GM18907 (cell line): ENCODE data around the gene POLR2J3.
"Not testable (repeated sequence)": the region's sequence is repeated elsewhere in the genome, so short reads cannot be mapped to it uniquely, and the experiment has no call there.

Experiments used
- ATAC-seq: cut with Tn5 transposase; IDR thresholded peaks from one replicate; pipeline ENCODE4 v1.9.1; 2021; ENCODE audit warnings: mild to moderate bottlenecking, moderate library complexity; ENCODE audit not compliant: unreplicated experiment

Gene POLR2J3

DNA sequence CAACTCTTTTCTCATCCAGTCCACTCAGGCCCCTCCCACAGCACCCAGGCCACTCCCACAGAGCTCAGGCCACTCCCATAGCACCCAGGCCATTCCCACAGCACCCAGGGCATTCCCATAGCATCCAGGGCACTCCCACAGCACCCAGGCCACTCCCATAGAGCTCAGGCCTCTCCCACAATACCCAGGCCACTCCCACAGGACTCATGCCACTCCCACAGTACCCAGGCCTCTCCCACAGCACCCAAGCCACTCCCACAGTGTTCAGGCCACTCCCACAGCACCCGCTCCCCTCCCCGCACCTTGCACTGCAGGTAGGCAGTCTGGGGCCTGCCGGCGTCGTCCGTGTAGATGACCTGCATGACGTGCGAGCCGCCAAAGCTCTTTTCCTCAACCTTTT is 17.5 kb upstream of the POLR2J3 start:
- ATAC-seq: not testable (repeated sequence)

- ATAC-seq: not testable (repeated sequence)
Observed at GRCh38 chr7:102583495-102583894, 11.1 kb upstream of the POLR2J3 start.

DNA sequence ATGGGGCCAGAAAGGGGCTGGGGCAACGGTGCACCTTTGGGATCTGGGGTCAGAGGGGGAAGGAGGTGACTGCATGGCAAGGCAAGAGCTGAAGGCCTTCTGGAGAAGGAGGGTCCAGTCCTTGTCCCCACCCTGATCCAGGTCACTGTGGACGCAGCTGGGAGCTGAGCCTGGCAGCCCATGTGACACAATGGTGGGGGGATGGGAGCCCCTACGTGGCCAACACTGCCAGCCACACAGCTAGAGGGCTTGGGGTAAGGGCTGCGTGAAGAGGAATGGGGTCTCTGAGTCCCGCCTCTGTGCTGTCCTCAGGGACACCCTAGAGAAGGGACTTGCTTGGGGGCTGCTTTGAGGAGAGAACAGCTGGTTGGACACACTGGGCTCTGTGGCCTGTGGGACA is 9.3 kb upstream of the POLR2J3 start:
- not testable (repeated sequence) for ATAC-seq

DNA sequence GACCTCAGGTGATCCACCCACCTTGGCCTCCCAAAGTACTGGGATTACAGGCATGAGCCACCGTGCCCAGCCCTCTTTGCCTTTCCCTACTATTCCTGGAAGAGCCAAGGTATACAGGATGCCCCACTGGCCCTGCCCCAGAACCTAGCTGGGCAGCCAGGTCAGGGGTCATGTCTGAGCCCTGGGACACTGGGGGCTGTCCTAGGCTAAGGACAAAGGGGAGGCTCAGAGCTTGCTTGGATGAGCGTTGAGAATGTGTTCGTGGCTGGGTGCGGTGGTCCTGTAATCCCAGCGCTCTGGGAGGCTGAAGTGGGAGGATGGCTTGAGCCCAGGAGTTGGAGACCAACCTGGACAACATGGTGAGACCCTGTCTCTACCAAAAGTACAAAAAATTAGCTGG is 6.1 kb upstream of the POLR2J3 start:
- ATAC-seq: not testable (repeated sequence)

- not testable (repeated sequence) for ATAC-seq
Observed at GRCh38 chr7:102577315-102578240, 5.2 kb upstream of the POLR2J3 start.

- ATAC-seq: not testable (repeated sequence)
Observed at GRCh38 chr7:102576363-102576762, 4.0 kb upstream of the POLR2J3 start.

DNA sequence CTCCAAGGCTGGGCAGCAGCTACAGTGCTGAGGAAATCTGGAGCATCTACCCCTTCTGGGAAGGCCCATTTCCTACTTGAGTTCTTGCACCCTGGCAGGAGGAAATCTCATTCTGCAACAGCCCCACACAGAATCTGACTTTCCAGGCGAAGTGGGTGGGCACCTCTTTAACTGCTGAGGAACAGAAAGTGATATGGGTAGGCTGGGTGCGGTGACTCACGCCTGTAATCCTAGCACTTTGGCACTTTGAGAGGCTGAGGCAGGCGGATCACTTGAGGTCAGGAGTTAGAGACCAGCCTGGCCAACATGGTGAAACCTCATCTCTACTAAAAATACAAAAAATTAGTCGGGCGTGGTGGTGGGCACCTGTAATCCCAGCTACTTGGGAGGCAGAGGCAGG is 2.2 kb upstream of the POLR2J3 start:
- ATAC-seq: not testable (repeated sequence)

DNA sequence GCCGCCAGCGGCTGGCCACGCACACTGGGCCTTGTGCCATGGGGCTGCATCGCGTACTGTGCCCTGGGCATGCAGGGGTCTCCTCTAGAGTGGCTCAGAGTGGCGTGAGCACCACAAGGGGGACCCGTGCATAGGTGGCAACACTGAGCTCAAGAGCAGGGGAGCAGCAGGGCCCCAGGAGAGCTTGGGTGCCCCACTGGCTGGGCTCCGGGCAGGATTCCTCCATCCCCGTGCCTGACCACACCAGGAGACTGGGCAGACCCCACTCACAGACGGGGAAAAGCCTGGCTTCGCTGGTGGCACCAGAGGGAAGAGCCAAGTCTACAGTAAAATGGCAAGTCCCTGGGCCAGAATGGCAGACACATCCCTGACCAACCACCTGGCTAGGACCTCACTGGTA is 3.8 kb downstream of the POLR2J3 start:
- ATAC-seq: not testable (repeated sequence)

DNA sequence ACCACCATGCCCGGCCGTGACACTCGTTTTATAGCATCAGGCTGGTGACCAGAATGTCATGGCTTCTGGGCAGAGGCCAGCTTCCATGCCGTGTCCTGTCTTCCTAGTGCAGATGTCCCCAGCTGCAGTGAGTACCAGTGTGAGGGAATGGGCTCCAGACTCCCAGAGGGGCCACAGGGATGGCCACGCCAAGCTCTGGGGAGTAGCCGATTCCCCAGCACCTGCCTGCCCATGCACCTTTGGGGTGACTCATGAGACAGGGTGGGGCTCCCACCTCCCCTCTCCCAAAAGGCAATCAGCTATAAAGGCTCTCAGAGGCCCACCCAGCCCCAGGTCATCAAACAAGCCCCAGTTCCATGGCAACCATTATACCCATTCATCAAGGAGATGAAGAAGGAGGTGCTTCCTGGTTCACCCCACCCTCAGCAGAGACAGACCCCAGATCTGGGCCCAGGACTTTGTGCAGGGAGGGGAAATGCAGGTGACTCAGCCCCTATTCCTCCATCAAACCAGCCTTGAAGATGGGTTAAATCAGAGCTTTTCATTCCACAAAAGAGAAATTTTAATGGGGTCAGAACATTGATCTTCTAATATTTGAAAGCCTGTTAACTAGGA is 21.5 kb downstream of the POLR2J3 start, which contains the start of gene SPDYE2:
Gene SPDYE2, plus strand, starts transcription at position 419 of the 615 bp plus-strand sequence. CDS start 2,030 bp downstream, outside the sequence.
- ATAC-seq: not testable (repeated sequence)

DNA sequence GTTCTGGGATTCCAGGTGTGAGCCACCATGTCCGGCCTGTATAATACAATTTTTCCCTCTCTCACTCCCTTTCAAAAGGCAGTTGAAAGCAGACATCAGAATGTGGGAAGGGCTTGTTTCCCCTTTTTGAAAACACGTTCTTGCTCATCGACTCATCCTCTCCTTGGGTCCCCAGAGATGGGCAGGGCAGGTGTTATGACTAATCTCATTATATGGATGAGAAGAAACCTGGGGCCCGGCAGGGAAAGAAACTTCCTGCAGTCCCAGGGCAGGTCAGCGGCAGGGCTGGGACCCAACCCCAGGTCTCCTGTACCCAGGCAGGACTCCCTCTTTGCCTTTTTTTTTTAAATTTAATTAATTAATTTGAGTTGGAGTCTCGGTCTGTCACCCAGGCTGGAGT is 26.0 kb downstream of the POLR2J3 start:
- ATAC-seq: peak; percentile 60

DNA sequence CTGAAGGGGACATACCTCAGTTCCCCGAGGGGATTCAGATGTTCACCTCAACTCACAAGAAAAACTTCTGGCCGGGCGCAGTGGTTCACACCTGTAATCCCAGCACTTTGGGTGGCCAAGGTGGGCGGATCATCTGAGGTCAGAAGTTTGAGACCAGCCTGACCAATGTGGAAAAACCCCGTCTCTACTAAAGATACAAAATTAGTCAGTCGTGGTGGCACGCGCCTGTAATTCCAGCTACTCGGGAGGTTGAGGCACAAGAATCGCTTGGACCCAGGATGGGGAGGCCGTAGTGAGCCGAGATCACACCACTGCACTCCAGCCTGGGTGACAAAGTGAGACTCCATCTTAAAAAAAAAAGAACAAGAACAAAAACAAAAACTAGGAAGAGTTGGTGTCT is 27.1 kb downstream of the POLR2J3 start:
- not testable (repeated sequence) for ATAC-seq

DNA sequence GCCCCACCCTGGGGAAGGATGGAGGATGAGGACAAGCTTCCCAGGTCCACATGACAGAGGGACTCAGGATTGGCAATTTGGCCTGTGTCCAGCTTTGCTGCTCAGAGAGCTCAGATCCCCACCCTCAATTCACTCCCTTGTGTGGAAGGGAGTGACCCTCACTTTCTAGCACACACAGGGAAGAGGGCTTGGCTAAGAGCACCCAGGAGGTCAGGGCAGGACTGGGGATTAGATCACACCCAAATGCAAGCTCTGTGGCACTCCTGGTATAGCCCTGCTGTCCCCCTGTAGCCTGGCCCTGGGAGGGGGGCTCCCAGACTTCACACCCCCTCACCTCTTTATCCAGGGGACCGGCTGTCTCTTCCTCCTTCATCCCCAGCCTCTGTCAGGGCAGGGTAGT is 28.0 kb downstream of the POLR2J3 start:
- not testable (repeated sequence) for ATAC-seq

GRCh38 chr7:102543596-102543995 is 28.8 kb downstream of the POLR2J3 start, which contains the start of gene UPK3BL2:
Gene UPK3BL2 (minus strand): TSS chr7:102543696. CDS start chr7:102543636, 60 bp downstream.
- not testable (repeated sequence) for ATAC-seq

DNA sequence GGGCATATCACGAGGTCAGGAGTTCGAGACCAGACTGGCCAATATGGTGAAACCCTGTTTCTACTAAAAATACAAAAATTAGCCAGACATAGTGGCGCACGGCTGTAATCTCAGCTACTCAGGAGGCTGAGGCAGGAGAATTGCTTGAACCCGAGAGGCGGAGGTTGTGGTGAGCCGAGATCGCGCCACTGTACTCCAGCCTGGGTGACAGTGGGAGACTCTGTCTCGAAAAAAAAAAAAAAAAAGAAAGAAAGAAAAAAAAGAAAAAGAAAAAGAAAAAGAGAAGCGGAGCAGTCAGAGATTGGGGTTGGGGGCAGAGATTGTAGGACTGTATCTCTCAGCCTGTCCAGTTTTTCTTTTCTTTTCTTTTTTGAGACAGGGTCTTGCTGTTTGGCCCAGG is 29.6 kb downstream of the POLR2J3 start:
- not testable (repeated sequence) for ATAC-seq

- ATAC-seq: not testable (repeated sequence)
Observed at GRCh38 chr7:102542083-102542482, 30.3 kb downstream of the POLR2J3 start.

GRCh38 chr7:102540604-102541003 is 31.8 kb downstream of the POLR2J3 start:
- ATAC-seq: not testable (repeated sequence)

DNA sequence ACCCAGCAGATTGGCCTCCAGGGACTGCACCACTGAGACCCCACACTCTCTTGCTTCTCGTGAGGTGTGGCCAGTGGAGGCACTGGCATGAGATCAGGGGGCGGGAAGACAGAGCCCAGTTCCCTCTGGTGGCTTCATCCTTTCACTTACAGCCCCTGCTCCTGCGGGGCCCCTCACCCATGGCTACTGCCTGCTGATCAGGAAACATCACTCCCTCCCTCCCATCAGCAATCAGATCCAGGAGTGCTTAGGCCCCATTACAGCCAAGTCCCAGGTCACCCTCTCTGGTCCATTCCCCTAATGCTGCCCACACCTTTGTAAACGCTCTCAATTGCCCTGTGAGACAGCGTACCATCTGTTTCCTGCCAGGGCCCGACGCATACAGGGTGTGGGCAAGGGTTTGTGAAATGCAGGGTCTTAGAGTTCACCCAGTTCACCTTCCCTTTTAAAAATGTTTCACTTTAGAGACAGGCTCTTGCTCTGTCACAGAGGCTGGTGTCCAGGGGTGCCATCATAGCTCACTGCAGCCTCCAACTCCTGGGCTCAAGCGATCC is 37.2 kb downstream of the POLR2J3 start:
- not testable (repeated sequence) for ATAC-seq

DNA sequence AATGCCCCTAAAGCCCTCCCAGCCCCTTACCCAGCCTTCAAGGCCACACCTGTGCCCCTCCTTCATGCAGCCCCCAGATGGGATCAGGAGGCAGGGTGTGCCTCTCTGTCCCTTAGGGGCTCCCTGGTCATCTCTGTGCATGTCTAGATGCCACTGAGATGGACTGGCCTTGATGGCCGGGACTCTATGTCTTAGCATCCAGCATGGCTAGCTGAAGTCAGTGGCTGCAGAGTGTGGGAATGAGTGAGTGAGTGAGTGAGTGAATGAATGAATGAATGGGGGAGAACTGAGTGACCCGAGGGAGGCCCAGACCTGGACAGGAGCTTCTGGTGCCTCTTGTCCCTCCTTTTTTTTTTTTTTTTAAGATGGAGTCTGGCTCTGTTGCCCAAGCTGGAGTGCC is 40.3 kb downstream of the POLR2J3 start:
- ATAC-seq: not testable (repeated sequence)

DNA sequence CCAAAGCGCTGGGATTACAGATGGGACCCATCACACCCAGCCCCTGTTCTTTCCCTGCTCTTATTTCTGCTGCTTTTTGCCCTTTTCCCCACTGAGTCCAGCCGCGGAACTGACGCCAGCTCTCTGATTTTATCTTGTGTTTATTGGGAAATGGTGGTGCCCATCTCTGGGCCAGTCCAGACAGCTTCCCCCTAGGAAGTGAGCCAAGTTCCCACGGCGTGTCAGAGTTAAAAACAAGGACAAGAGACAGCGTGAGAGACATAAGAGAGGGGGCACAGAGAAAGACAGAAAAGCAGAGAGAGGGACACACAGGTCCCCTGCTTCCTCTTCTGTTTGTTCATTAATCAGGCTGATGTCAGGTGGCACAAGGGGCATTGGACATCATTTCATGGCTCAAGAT is 40.8 kb downstream of the POLR2J3 start:
- ATAC-seq: not testable (repeated sequence)

GRCh38 chr7:102527822-102528793 is 44.3 kb downstream of the POLR2J3 start:
- not testable (repeated sequence) for ATAC-seq
